H1 (cell line): ENCODE results near the gene PSME3. TPM values are rescaled to one million over a fixed set of nuclear protein-coding genes. Genes with fewer than 3 reads are reported as not detected.

Experiments used
- CTCF ChIA-PET: fragments of 300-600 bp; sonication (Branson Sonifier 250); formaldehyde crosslinking; loops from one replicate; lab custom pipeline; 2021; ENCODE audit not compliant: partially characterized antibody; lab: Charles Lee
- POLR2A ChIA-PET: fragments of 300-600 bp; sonication (Branson Sonifier 250); formaldehyde crosslinking; loops from one replicate; lab custom pipeline; 2021; ENCODE audit warnings: inconsistent platforms; ENCODE audit not compliant: partially characterized antibody; lab: Charles Lee
- DNase-seq, 2 experiments: peaks; one replicate each; pipeline versions ENCODE4 v3.0.0 to v3.0.0-alpha.2; 2010 to 2022; ENCODE audit warnings: low spot score in 2 of 2, low read depth in 1 of 2, mixed read lengths in 1 of 2
- FAIRE-seq: peaks from 2 replicates; lab custom pipeline; 2011; peaks lifted over from hg19 to GRCh38; lab: Jason Lieb, UNC
- H2AFZ ChIP-seq: 2 replicates; pipeline ENCODE4 v1.8.1; 2012; ENCODE audit warnings: low read length, inconsistent platforms
- H2AK5ac ChIP-seq: 2 replicates; pipeline ENCODE4 v1.6.1; 2013; ENCODE audit warnings: low read depth, low read length
- H2BK120ac ChIP-seq: replicated peaks from 2 replicates; pipeline ENCODE3; 2013; ENCODE audit warnings: low read depth, low read length, inconsistent platforms
- H2BK12ac ChIP-seq: 2 replicates; pipeline ENCODE4 v1.6.1; 2013; ENCODE audit warnings: low read depth, low read length
- H2BK15ac ChIP-seq: 2 replicates; pipeline ENCODE4 v1.6.1; 2013; ENCODE audit warnings: low read length
- H2BK20ac ChIP-seq: 2 replicates; pipeline ENCODE4 v1.6.1; 2013; ENCODE audit warnings: low read length
- H2BK5ac ChIP-seq: 2 replicates; pipeline ENCODE4 v1.6.1; 2013; ENCODE audit warnings: low read depth, low read length
- H3K14ac ChIP-seq: 2 replicates; pipeline ENCODE4 v1.6.1; 2013; ENCODE audit warnings: inconsistent platforms; ENCODE audit not compliant: insufficient read length
- H3K18ac ChIP-seq: 2 replicates; pipeline ENCODE4 v1.6.1; 2013; ENCODE audit warnings: low read length; ENCODE audit errors: extremely low read depth
- H3K23ac ChIP-seq: 2 replicates; pipeline ENCODE4 v1.6.1; 2013; ENCODE audit warnings: inconsistent platforms; ENCODE audit not compliant: insufficient read length
- H3K23me2 ChIP-seq: 2 replicates; pipeline ENCODE4 v1.6.1; 2013; ENCODE audit warnings: low read depth, low read length
- H3K27ac ChIP-seq: 2 replicates; pipeline ENCODE4 v1.6.1; 2011; ENCODE audit warnings: low read depth, low read length, inconsistent platforms
- H3K27me3 ChIP-seq, 4 experiments: replicated peaks in 1 of 4; 1 replicate in 1 of 4; 2 replicates in 3 of 4; pipeline versions ENCODE4 v1.6.1 to v1.8.1; 2011 to 2013; ENCODE audit warnings: low read length in 3 of 4, mild to moderate bottlenecking in 3 of 4, inconsistent platforms in 2 of 4, mixed read lengths in 2 of 4, moderate library complexity in 1 of 4; ENCODE audit not compliant: control insufficient read depth in 3 of 4, insufficient read depth in 3 of 4; ENCODE audit errors: extremely low read depth in 1 of 4
- H3K36me3 ChIP-seq, 4 experiments: 2 replicates each; pipeline versions ENCODE4 v1.6.1 to v1.8.1; 2011 to 2013; ENCODE audit warnings: mild to moderate bottlenecking in 4 of 4, low read length in 3 of 4, moderate library complexity in 2 of 4, control low read depth in 1 of 4, inconsistent platforms in 1 of 4; ENCODE audit not compliant: insufficient read depth in 4 of 4, control insufficient read depth in 2 of 4
- H3K4ac ChIP-seq: replicated peaks from 2 replicates; pipeline ENCODE3; 2013; ENCODE audit warnings: low read length, low read depth, mixed read lengths, inconsistent platforms; ENCODE audit not compliant: insufficient read length
- H3K4me1 ChIP-seq, 4 experiments: replicated peaks in 1 of 4; 1 replicate in 1 of 4; 2 replicates in 3 of 4; pipeline versions ENCODE4 v1.6.1 to v1.8.1; 2011 to 2013; ENCODE audit warnings: low read length in 3 of 4, inconsistent platforms in 2 of 4, mixed read lengths in 1 of 4; ENCODE audit not compliant: insufficient read depth in 4 of 4, control insufficient read depth in 3 of 4
- H3K4me2 ChIP-seq, 2 experiments: 2 replicates each; pipeline versions ENCODE4 v1.6.1 to v1.8.1; 2011 to 2013; ENCODE audit warnings: low read depth in 2 of 2, low read length in 2 of 2, control low read depth in 1 of 2, inconsistent platforms in 1 of 2, mild to moderate bottlenecking in 1 of 2; ENCODE audit not compliant: insufficient read depth in 1 of 2
- H3K4me3 ChIP-seq, 4 experiments: fragments of 200-600, 300-600 bp in 1 of 4; sonication (generic), shearing (Covaris generic), sonication (Bioruptor Twin) in 1 of 4; 2 replicates each; pipeline versions ENCODE4 v1.5.1 to v1.8.1; 2011 to 2016; ENCODE audit warnings: low read length in 4 of 4, low read depth in 3 of 4, control low read depth in 2 of 4, inconsistent platforms in 2 of 4, mild to moderate bottlenecking in 2 of 4, mixed read lengths in 1 of 4, moderate library complexity in 1 of 4; ENCODE audit not compliant: insufficient read depth in 2 of 4; ENCODE audit errors: extremely low read depth in 1 of 4
- H3K56ac ChIP-seq: replicated peaks from 2 replicates; pipeline ENCODE3; 2013; ENCODE audit warnings: low read depth, mild to moderate bottlenecking, mixed read lengths, low read length, inconsistent platforms; ENCODE audit not compliant: insufficient read length
- H3K79me1 ChIP-seq: 2 replicates; pipeline ENCODE4 v1.6.1; 2013; ENCODE audit warnings: low read depth, low read length, control low read depth
- H3K79me2 ChIP-seq, 2 experiments: 2 replicates each; pipeline versions ENCODE4 v1.6.1 to v1.8.1; 2012 to 2013; ENCODE audit warnings: low read length in 2 of 2, mild to moderate bottlenecking in 2 of 2, inconsistent platforms in 1 of 2; ENCODE audit not compliant: insufficient read depth in 2 of 2, control insufficient read depth in 1 of 2
- H3K9ac ChIP-seq, 4 experiments: replicated peaks in 1 of 4; 1 replicate in 1 of 4; 2 replicates in 3 of 4; pipeline versions ENCODE4 v1.6.1 to v1.8.1; 2011 to 2013; ENCODE audit warnings: low read depth in 3 of 4, low read length in 3 of 4, control low read depth in 2 of 4, mild to moderate bottlenecking in 2 of 4, moderate library complexity in 2 of 4, inconsistent platforms in 1 of 4; ENCODE audit errors: extremely low read depth in 1 of 4
- H3K9me3 ChIP-seq, 2 experiments: 2 replicates each; pipeline versions ENCODE4 v1.6.1 to v1.8.1; 2012 to 2013; ENCODE audit warnings: mild to moderate bottlenecking in 2 of 2, moderate library complexity in 2 of 2, control low read depth in 1 of 2, inconsistent platforms in 1 of 2, low read depth in 1 of 2, low read length in 1 of 2, mixed read lengths in 1 of 2; ENCODE audit not compliant: insufficient read depth in 2 of 2
- H4K20me1 ChIP-seq, 2 experiments: replicated peaks in 1 of 2; 2 replicates each; pipeline versions ENCODE3 to v1.8.1; 2011 to 2013; ENCODE audit warnings: inconsistent platforms in 2 of 2, low read length in 2 of 2, mild to moderate bottlenecking in 1 of 2; ENCODE audit not compliant: insufficient read depth in 2 of 2, control insufficient read depth in 1 of 2
- H4K5ac ChIP-seq: 2 replicates; pipeline ENCODE4 v1.6.1; 2013; ENCODE audit warnings: low read length, low read depth, mixed read lengths, inconsistent platforms; ENCODE audit not compliant: insufficient read length
- H4K8ac ChIP-seq: 2 replicates; pipeline ENCODE4 v1.8.0; 2013; ENCODE audit warnings: mild to moderate bottlenecking, moderate library complexity, low read length, inconsistent platforms; ENCODE audit not compliant: insufficient read depth; ENCODE audit errors: extremely low read depth
- H4K91ac ChIP-seq: replicated peaks from 2 replicates; pipeline ENCODE3; 2013; ENCODE audit warnings: low read length, mixed read lengths, inconsistent platforms; ENCODE audit not compliant: insufficient read length
- ATF2 ChIP-seq: IDR thresholded peaks from 2 replicates; pipeline ENCODE4 v1.6.1; 2012; ENCODE audit warnings: low read length, inconsistent platforms
- WGBS, 2 experiments: shearing (Covaris generic) in 1 of 2; methylation state at CpG; one replicate each; pipeline versions ENCODE4 v1.1.6 to v1.1.7; 2013 to 2015; ENCODE audit warnings: low lambda C conversion rate in 2 of 2, mixed read lengths in 2 of 2, inconsistent platforms in 1 of 2, low coverage in 1 of 2, missing lambda C conversion rate in 1 of 2; ENCODE audit not compliant: insufficient replicate concordance in 2 of 2, insufficient coverage in 1 of 2, insufficient read length in 1 of 2; ENCODE audit errors: extremely low coverage in 1 of 2, missing lambda C conversion rate in 1 of 2; 5-methylcytosine and 5-hydroxymethylcytosine counted together
- polyA plus RNA-seq, 7 experiments: library from polyadenylated mRNA; depleted of rRNA in 3 of 7; stranded (reverse) in 5 of 7; unstranded in 2 of 7; fragments of >200 nt in 5 of 7; fragments of 200-250 nt in 2 of 7; gene quantifications; 1 replicate in 5 of 7; 2 replicates in 1 of 7; 4 replicates in 1 of 7; pipeline versions ENCODE4 v1.2.1 to v1.2.3, GENCODE V29; 2011 to 2013; ENCODE audit warnings: missing spikeins in 2 of 7, mixed read lengths in 2 of 7
- total RNA-seq: library from RNA; stranded (reverse); fragmentation: NEBNext Ultra II Directional; extraction: Animal tissue kit (Norgen Biotek cat#: 25700); gene quantifications from 2 replicates; pipeline ENCODE4 v1.2.1, GENCODE V29; 2021

The PSME3 gene
- total and polyA plus RNA-seq, 2 of the 8 experiments (the other 6 are each of a cell fraction or from before 2014, with no cell fraction given) = 149 to 224 TPM

GRCh38 chr17:42853004-42853403 is 19.8 kb downstream of the PSME3 start:
- Histone ChIP-seq H3K4me3 (no peak overlapping the region), H2BK120ac (no peak overlapping the region), H3K27ac (no peak overlapping the region), H2AFZ (no peak overlapping the region), H2BK12ac (no peak overlapping the region), H3K9me3 (no peaks in the 10 kb centered on the region), H3K4ac (no peak overlapping the region), H3K4me1 (no peaks in the 10 kb centered on the region; a peak in 1 of 7 replicates), H3K23ac (no peak overlapping the region), H2BK5ac (no peak overlapping the region), H3K18ac (no peak overlapping the region), H3K4me2 (no peak overlapping the region), H2AK5ac (no peak overlapping the region), H4K5ac (no peak overlapping the region), H4K20me1 (peaks cover 0 to 3% of the 10 kb centered on the region in 2 experiments), H3K79me1 (no peaks in the 10 kb centered on the region; the same call in 1 of the 2 replicates), H3K27me3 (no peaks in the 10 kb centered on the region; a peak in 1 of 7 replicates), H4K91ac (no peak overlapping the region), H3K14ac (no peak overlapping the region), H3K36me3 (no peaks in the 10 kb centered on the region; a peak in 1 of 8 replicates), H2BK15ac (no peak overlapping the region), H3K9ac (no peak overlapping the region), H3K79me2 (no peaks in the 10 kb centered on the region), H3K23me2 (no peaks in the 10 kb centered on the region), H3K56ac (no peak overlapping the region), H2BK20ac (no peak overlapping the region), H4K8ac (no peak overlapping the region)
- TF ChIP-seq ATF2 = no peak
- ChIA-PET CTCF (interaction anchor here (0.8 to 6.8 kb wide), 5 partner anchors 8 to 90 kb away, joined by 3 to 55 read pairs (median 4); partner anchors contain the start of gene AOC2), POLR2A (no interaction called here)
- FAIRE-seq = no peak
- 70% methylated on average over 4 of the region's 4 CpGs; no CpG with 5 or more reads in 1 of the 2 experiments for WGBS, 2 experiments
- DNase-seq = no peak
